OCI-LY1 (cell line): ENCODE data around the gene ZNF275.

Experiments
- H2AFZ ChIP-seq: fragments of 200-600 bp; sonication (generic), shearing (Covaris generic); 2 replicates; pipeline ENCODE4 v1.6.0; 2014; ENCODE audit warnings: antibody characterized with exemption, mild to moderate bottlenecking, low read length
- H3F3A ChIP-seq: fragments of 200-600 bp; sonication (generic), shearing (Covaris generic); 2 replicates; pipeline ENCODE4 v1.6.0; 2014; ENCODE audit warnings: mild to moderate bottlenecking, antibody characterized with exemption, low read length, moderate library complexity; ENCODE audit not compliant: insufficient read depth
- H3K27ac ChIP-seq: fragments of 200-600 bp; sonication (generic); 2 replicates; pipeline ENCODE4 v1.5.1; 2014; ENCODE audit warnings: low read length, mixed run types, mild to moderate bottlenecking, low read depth; ENCODE audit not compliant: poor library complexity, severe bottlenecking
- H3K27me3 ChIP-seq: fragments of 200-600 bp; sonication (generic); 2 replicates; pipeline ENCODE4 v1.6.0; 2014; ENCODE audit warnings: antibody characterized with exemption, mild to moderate bottlenecking, low read length, moderate library complexity; ENCODE audit not compliant: insufficient read depth
- H3K36me3 ChIP-seq: fragments of 200-600 bp; sonication (generic); 2 replicates; pipeline ENCODE4 v1.6.1; 2014; ENCODE audit warnings: mild to moderate bottlenecking, antibody characterized with exemption, low read length, moderate library complexity, mixed read lengths; ENCODE audit not compliant: insufficient read depth
- H3K4me1 ChIP-seq: fragments of 200-600 bp; sonication (generic); 2 replicates; pipeline ENCODE4 v1.5.1; 2014; ENCODE audit warnings: mild to moderate bottlenecking, low read length, moderate library complexity; ENCODE audit not compliant: insufficient read depth, severe bottlenecking
- H3K4me2 ChIP-seq: fragments of 200-600 bp; sonication (generic), shearing (Covaris generic); 2 replicates; pipeline ENCODE4 v1.6.1; 2014; ENCODE audit warnings: low read length
- H3K4me3 ChIP-seq: fragments of 200-600 bp; sonication (generic); 2 replicates; pipeline ENCODE4 v1.5.1; 2014; ENCODE audit warnings: low read length, low read depth, mild to moderate bottlenecking, mixed read lengths; ENCODE audit not compliant: poor library complexity, severe bottlenecking
- H3K79me2 ChIP-seq: fragments of 200-600 bp; shearing (Covaris generic); 2 replicates; pipeline ENCODE4 v1.6.1; 2016; ENCODE audit warnings: mixed run types, low read length, mixed read lengths; ENCODE audit not compliant: insufficient read depth
- H3K9ac ChIP-seq: fragments of 200-600 bp; sonication (generic), shearing (Covaris generic); 2 replicates; pipeline ENCODE4 v1.6.1; 2014; ENCODE audit warnings: mild to moderate bottlenecking, low read length, mixed read lengths
- H3K9me2 ChIP-seq: fragments of 200-600 bp; sonication (generic), shearing (Covaris generic); 2 replicates; pipeline ENCODE4 v1.6.1; 2014; ENCODE audit warnings: low read depth, mild to moderate bottlenecking, low read length, mixed read lengths
- H3K9me3 ChIP-seq: fragments of 200-600 bp; shearing (Covaris generic); 2 replicates; pipeline ENCODE4 v1.6.1; 2014; ENCODE audit warnings: low read length, mixed read lengths
- H4K20me1 ChIP-seq: fragments of 200-600 bp; sonication (generic), shearing (Covaris generic); 2 replicates; pipeline ENCODE4 v1.6.0; 2016; ENCODE audit warnings: mild to moderate bottlenecking, low read length; ENCODE audit not compliant: insufficient read depth
- CTCF ChIP-seq: fragments of 200-600 bp; sonication (generic), shearing (Covaris generic); IDR thresholded peaks from 2 replicates; pipeline ENCODE4 v1.5.1; 2017; ENCODE audit warnings: mild to moderate bottlenecking, antibody characterized with exemption, low read length, moderate library complexity, mixed read lengths
- EZH2 ChIP-seq: fragments of 200-600 bp; sonication (generic), shearing (Covaris generic); IDR thresholded peaks from 2 replicates; pipeline ENCODE4 v1.8.0; 2017; ENCODE audit warnings: borderline replicate concordance, mixed run types, mild to moderate bottlenecking, antibody characterized with exemption, low read length, moderate library complexity, mixed read lengths

The ZNF275 gene

GRCh38 chrX:153396320-153397195, 62.6 kb downstream of the ZNF275 start:
- no peaks in the 10 kb centered on the region for H4K20me1 ChIP-seq
- no peaks in the 10 kb centered on the region for H3K27me3 ChIP-seq
- no peaks in the 10 kb centered on the region for H3K4me1 ChIP-seq
- H3K9me3 ChIP-seq, result no peaks in the 10 kb centered on the region
- H3K9me2 ChIP-seq, result no peaks in the 10 kb centered on the region
- H2AFZ ChIP-seq, result no peak overlapping the region
- no peak overlapping the region for H3K4me2 ChIP-seq
- H3K9ac ChIP-seq, result no peak overlapping the region
- no peaks in the 10 kb centered on the region for H3F3A ChIP-seq
- TF ChIP-seq CTCF (no peak), EZH2 (no peak)
- no peaks in the 10 kb centered on the region for H3K79me2 ChIP-seq
- no peak overlapping the region for H3K4me3 ChIP-seq
- H3K36me3 ChIP-seq, result no peaks in the 10 kb centered on the region
- no peak overlapping the region for H3K27ac ChIP-seq

GRCh38 chrX:153397256-153397960, 63.5 kb downstream of the ZNF275 start:
- Histone ChIP-seq H3K36me3 (no peaks in the 10 kb centered on the region), H4K20me1 (no peaks in the 10 kb centered on the region), H3K27me3 (no peaks in the 10 kb centered on the region), H3F3A (no peaks in the 10 kb centered on the region), H3K4me3 (no peak overlapping the region), H3K27ac (no peak overlapping the region), H2AFZ (no peak overlapping the region), H3K9me2 (no peaks in the 10 kb centered on the region), H3K79me2 (no peaks in the 10 kb centered on the region), H3K4me2 (no peak overlapping the region), H3K4me1 (no peaks in the 10 kb centered on the region), H3K9ac (no peak overlapping the region), H3K9me3 (no peaks in the 10 kb centered on the region)
- TF ChIP-seq EZH2 (no peak), CTCF (no peak)

- Histone ChIP-seq H3K4me3 (no peak overlapping the region), H3F3A (no peaks in the 10 kb centered on the region), H3K27me3 (no peaks in the 10 kb centered on the region), H3K79me2 (no peaks in the 10 kb centered on the region), H3K9me3 (no peaks in the 10 kb centered on the region), H3K27ac (no peak overlapping the region), H4K20me1 (no peaks in the 10 kb centered on the region), H3K36me3 (no peaks in the 10 kb centered on the region), H3K9me2 (no peaks in the 10 kb centered on the region), H3K4me2 (no peak overlapping the region), H2AFZ (no peak overlapping the region), H3K4me1 (no peaks in the 10 kb centered on the region), H3K9ac (no peak overlapping the region)
- TF ChIP-seq CTCF, result no peak
- no peak for TF ChIP-seq EZH2
These were observed 64.5 kb downstream of the ZNF275 start for GRCh38 chrX:153398275-153398960.
